SW480 (cell line): ENCODE results near the gene SAAL1.
"Not testable (repeated sequence)": the region's sequence is repeated elsewhere in the genome, so short reads cannot be mapped to it uniquely, and the experiment has no call there.

Experiments used
- DNase-seq: peaks from one replicate; pipeline ENCODE4 v3.0.0-alpha.2; 2016; ENCODE audit warnings: low spot score

Gene SAAL1

DNA sequence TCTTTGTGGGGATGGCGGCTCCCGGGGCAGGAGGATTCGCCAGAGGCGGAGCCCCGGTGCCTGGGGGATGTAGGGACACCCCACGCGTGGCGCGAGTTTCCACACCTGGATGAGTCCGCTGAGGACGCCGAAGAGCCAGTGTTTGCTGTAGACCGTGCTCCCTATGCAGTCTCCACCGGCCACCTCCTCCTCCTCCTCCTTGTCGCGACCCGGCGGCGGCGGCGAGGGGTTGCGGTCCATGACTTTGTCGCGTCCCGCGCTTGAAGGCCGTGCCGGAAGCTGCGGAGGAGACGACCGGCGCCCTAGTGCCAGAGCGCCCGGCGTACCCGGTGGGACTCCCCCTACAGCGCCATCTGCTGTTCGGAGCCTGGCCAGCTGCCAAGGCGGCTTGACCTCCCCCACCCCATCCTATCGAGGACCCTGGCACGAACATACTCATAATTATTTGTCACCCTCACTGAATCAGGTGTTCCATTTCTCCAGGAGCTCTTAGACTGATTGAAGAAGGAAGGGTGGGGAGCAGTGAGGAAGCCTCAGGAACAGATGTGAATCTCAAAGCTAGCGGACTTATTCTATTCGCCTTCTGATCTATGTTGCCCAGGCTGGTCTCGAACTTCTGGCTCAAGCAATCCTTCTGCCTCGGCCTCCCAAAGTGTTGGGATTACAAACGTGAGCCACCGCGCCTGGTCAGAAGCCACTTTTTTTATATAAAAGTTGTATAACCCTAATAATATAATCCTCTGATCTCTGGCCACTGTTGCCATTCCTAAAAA is at the start of gene SAAL1:
SAAL1 (minus strand) TSS at position 281 of the 773 bp plus-strand sequence; CDS start at position 240, 41 bp downstream.
- DNase-seq: peak; percentile 85

GRCh38 chr11:18151581-18151980 is 45.7 kb upstream of the SAAL1 start:
- DNase-seq: no peak

GRCh38 chr11:18145837-18146236 is 40.0 kb upstream of the SAAL1 start:
- DNase-seq: no peak

GRCh38 chr11:18145025-18145424 is 39.1 kb upstream of the SAAL1 start:
- no peak for DNase-seq

DNA sequence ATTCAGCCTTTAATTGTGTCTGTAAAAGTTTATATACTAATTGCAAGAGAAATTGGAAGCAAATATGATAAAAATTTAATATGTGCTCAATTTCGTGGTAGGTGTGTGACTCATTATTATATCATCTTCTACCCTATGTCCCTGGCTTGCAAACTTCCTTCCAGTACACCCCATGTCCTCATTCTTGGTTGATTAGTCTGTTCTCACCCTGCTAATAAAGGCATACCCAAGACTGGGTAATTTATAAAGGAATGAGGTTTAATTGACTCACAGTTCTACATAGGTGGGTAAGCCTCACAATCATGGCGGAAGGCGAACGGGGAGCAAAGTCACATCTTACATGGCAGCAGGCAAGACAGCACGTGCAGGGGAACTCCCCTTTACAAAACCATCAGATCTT is 38.4 kb upstream of the SAAL1 start:
- no peak for DNase-seq

DNA sequence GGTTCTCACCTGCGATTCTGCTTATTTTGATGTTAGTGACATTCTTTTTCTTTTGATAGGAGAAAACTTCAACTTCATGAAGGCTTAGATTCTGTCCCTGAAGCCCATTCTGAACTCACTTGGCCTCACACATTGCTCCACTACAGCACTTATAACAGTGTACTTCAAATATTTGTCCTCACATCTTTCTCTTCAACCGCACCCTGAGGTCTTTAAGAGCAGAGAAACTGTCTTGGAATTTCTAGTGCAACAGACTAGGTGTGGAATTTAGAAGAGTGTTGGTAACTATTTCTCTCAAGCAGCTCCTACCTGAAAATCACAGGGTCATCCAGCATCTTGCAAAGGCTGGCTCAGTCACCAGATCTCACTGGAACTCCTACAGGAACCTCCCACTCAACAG is 34.3 kb upstream of the SAAL1 start:
- DNase-seq: no peak

GRCh38 chr11:18137186-18137800 is 31.4 kb upstream of the SAAL1 start:
- no peak for DNase-seq

- no peak for DNase-seq
Observed at GRCh38 chr11:18135308-18135707, 29.4 kb upstream of the SAAL1 start.

GRCh38 chr11:18132341-18132740 is 26.5 kb upstream of the SAAL1 start, which contains the start of gene MRGPRX3:
MRGPRX3 (plus strand) TSS chr11:18132571; CDS start chr11:18137203, 4,632 bp downstream.
- DNase-seq: no peak

- DNase-seq: not testable (repeated sequence)
Observed at GRCh38 chr11:18131115-18131514, 25.2 kb upstream of the SAAL1 start.

DNA sequence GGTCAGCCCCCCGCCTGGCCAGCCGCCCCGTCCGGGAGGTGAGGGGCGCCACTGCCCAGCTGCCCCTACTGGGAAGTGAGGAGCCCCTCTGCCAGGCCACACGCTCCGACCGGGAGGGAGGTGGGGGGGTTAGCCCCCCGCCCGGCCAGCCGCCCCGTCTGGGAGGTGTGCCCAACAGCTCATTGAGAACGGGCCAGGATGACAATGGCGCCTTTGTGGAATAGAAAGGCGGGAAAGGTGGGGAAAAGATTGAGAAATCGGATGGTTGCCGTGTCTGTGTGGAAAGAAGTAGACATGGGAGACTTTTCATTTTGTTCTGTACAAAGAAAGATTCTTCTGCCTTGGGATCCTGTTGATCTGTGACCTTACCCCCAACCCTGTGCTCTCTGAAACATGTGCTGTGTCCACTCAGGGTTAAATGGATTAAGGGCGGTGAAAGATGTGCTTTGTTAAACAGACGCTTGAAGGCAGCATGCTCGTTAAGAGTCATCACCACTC is 15.5 kb upstream of the SAAL1 start:
- not testable (repeated sequence) for DNase-seq

- DNase-seq: peak; percentile 82
Observed at GRCh38 chr11:18115360-18116127, 9.7 kb upstream of the SAAL1 start.

DNA sequence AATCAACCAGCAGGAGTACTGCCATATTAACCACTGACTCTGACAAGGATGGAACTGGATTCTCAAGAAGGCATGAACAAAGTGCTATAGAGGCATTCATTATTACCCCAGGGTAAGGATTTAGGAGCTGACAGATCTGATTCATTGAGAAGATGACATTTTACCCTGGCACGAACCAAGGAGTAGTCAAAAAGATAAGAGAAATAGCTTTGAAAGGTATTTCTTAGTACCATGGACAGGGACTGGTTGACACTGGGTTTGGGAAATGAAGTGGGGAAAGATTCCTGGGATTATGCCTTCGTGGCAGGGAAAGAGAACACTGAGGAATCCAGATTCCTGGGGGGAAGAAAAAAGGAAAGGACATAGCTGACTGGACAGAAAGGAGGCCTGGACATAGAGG is 5.1 kb upstream of the SAAL1 start:
- no peak for DNase-seq

GRCh38 chr11:18108254-18108653 is 2.4 kb upstream of the SAAL1 start:
- no peak for DNase-seq

GRCh38 chr11:18106688-18107087 is 806 bp upstream of the SAAL1 start:
- no peak for DNase-seq

- DNase-seq: no peak
Observed at GRCh38 chr11:18105086-18105801, 638 bp downstream of the SAAL1 start.

DNA sequence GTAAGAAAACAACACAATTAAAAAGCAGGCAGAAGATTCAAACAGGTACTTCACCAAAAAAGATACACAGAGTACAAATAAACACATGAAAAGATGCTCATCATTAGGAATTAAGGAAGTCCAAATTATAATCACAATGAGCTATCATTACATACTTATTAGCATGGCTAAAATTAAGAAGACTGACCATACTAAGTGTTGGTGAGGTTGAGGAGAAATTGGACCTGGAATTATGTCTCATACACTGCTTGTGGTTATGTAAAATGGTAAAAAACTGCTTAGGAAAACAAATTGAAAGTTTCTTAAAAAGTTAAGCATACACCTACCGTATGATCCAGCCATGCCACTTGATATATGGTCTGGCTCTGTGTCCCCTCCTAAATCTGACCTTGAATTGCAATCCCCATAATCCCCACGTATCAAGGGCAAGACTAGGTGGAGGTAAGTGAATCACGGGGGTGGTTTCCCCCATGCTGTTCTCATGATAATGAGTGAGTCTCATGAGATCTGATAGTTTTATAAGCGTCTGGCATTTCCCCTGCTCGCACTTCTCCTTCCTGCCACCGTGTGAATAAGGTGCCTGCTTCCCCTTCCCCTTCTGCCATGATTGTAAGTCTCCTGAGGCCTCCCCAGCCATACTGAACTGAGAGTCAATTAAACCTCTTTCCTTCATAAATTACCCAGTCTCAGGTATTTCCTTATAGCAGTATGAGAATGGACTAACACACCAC is 4.8 kb downstream of the SAAL1 start:
- DNase-seq: no peak

- DNase-seq: no peak
Observed at GRCh38 chr11:18093959-18094358, 11.9 kb downstream of the SAAL1 start.

DNA sequence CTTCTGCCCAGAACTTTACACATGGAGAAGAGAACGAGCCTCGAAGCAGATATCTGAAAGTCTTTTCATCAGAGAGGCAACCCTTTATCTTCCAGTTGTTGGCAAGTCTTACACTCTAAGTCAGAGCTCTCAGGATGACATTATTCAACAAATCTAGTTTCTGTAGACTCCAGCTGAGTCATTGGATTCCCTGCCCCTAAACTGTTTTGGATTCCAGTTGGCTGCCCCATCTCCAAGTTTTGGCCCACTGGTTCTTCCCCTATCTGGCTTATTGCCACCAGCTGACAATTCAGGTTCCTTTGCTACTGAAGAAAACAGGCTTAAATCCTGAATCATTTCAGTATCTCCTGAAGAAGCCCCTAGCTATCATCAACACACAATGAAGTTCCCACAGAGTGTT is 14.2 kb downstream of the SAAL1 start:
- DNase-seq: no peak

GRCh38 chr11:18088966-18089365 is 16.9 kb downstream of the SAAL1 start:
- no peak for DNase-seq

DNA sequence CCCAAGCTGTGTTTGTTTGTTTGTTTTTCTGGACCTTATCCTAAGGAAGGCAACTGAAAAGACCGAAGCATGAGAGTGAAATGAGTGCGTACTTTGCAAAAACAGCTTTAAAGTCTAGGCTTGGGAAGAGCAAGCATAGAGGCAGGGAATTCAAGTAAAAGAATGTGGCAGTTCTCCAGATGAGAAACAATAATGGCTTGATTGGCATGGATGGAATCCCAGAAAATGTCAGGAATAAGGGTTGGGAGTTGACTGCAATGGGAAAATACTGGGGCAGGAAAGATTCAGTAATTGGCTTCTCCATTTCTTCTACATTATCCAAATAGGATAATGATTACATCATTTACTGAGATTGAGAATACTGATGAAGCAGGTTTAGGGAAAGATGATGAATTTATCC is 17.5 kb downstream of the SAAL1 start:
- DNase-seq: no peak
